Gastroesophageal sphincter (tissue), 3 donors: Measurements from ENCODE around the gene LCNL1.

ENCODE experiments used
- EP300 ChIP-seq: sonication (generic); formaldehyde crosslinking; IDR thresholded peaks from one replicate; pipeline ENCODE4 v1.6.1; 2017; ENCODE audit warnings: antibody characterized with exemption, mild to moderate bottlenecking
- POLR2A ChIP-seq, 2 donors: fragments of 450-650 bp; IDR thresholded peaks; one replicate each; pipeline ENCODE4 v1.6.1; 2017; ENCODE audit warnings: antibody characterized with exemption in 2 of 2, mild to moderate bottlenecking in 2 of 2, moderate library complexity in 1 of 2
- TF ChIP-seq, protein P1 (sequence below), 4 experiments: fragments of 200-600 bp in 2 of 4; fragments of 450-650 bp in 2 of 4; sonication (generic) in 1 of 4; IDR thresholded peaks; one replicate each; pipeline ENCODE4 v1.5.1; 2017 to 2019; ENCODE audit warnings: antibody characterized with exemption in 4 of 4, mild to moderate bottlenecking in 2 of 4, moderate library complexity in 2 of 4

DNA sequence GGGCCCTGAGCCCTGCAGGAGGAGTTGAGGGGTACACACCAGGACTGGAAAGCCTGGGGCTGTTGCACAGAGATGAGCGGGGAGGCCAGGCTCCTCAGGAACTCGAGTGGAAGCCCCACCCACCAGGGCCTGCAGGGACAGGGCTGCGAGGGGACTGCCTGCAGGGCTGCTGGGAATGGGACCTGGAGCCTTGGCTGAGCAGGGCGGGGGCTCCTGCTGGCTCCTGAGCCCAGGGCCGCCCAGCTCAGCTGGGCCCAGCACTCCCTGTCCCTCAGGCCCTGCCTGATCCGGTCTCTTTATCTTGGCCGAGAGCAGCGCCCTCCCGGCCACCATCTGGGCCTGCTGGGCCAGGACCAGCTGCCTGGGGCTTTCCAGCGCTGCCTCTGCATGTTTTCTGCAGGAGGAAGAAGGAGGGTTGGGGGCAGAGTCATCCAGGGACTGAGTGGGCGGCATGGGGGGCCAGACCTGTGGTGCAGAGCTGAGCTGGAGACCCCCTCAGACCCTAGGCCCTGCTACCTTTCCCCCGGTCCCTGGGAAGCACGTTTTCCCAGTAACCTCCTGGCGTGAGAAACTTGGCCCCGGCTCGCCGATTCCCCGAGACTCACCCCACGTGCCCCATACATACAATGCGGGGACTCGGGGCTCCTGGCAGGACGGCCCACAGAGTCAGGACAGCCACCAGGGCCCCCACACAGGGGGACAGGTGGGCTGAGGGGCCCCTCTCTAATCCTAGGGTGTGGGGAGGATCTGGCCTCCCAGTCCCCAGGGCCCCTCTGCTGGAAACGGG lies 21.3 kb upstream of the LCNL1 start:
- TF ChIP-seq POLR2A (IDR thresholded peaks at IDR 0.05) (no peak), EP300 (no peak)
- TF ChIP-seq, protein P1, sequence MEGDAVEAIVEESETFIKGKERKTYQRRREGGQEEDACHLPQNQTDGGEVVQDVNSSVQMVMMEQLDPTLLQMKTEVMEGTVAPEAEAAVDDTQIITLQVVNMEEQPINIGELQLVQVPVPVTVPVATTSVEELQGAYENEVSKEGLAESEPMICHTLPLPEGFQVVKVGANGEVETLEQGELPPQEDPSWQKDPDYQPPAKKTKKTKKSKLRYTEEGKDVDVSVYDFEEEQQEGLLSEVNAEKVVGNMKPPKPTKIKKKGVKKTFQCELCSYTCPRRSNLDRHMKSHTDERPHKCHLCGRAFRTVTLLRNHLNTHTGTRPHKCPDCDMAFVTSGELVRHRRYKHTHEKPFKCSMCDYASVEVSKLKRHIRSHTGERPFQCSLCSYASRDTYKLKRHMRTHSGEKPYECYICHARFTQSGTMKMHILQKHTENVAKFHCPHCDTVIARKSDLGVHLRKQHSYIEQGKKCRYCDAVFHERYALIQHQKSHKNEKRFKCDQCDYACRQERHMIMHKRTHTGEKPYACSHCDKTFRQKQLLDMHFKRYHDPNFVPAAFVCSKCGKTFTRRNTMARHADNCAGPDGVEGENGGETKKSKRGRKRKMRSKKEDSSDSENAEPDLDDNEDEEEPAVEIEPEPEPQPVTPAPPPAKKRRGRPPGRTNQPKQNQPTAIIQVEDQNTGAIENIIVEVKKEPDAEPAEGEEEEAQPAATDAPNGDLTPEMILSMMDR (IDR thresholded peaks at IDR 0.05) = no peak
